ENCODE results near the gene SLC41A3.
"Not testable (repeated sequence)": the region's sequence is repeated elsewhere in the genome, so short reads cannot be mapped to it uniquely, and the experiment has no call there.

Gene SLC41A3

GRCh38 chr3:125971997-125972944 is 111.7 kb downstream of the SLC41A3 start:
- not testable (repeated sequence) for H3K23ac ChIP-seq (ENCODE audit: low read length); H3K27me3 ChIP-seq (ENCODE audit: insufficient read depth, low read length, poor library complexity); H3K4me3 ChIP-seq (ENCODE audit: low read length); H3K79me1 ChIP-seq (ENCODE audit: low read length); H3K4ac ChIP-seq (ENCODE audit: low read depth, low read length); H2BK15ac ChIP-seq (replicated peaks; ENCODE audit: low read depth); H3K18ac ChIP-seq (ENCODE audit: low read length); H3K27ac ChIP-seq (ENCODE audit: low read depth, low read length); H3K36me3 ChIP-seq (ENCODE audit: control insufficient read depth, insufficient read depth, low read length); H3K4me1 ChIP-seq (ENCODE audit: control insufficient read depth, low read depth, low read length); H2AK5ac ChIP-seq (ENCODE audit: low read length); H2BK5ac ChIP-seq (ENCODE audit: low read length); H3K79me2 ChIP-seq (ENCODE audit: control insufficient read depth, insufficient read depth, low read length); H2BK120ac ChIP-seq (ENCODE audit: low read depth, low read length); H4K5ac ChIP-seq (ENCODE audit: low read length); H4K8ac ChIP-seq (ENCODE audit: low read depth, low read length)
- peak; percentile 44 for DNase-seq
- Histone ChIP-seq H3K9ac (ENCODE audit: low read length) (peak overlapping the region; percentile 38), H3K4me2 (ENCODE audit: low read length) (peak overlapping the region; percentile 62), H3K56ac (ENCODE audit: low read length) (peak overlapping the region; percentile 70)
- no CpG with 5 or more reads among the region's 31 CpGs for WGBS (ENCODE audit: extremely low coverage, insufficient coverage, low lambda C conversion rate)

- not testable (repeated sequence) for H3K27me3 ChIP-seq (ENCODE audit: insufficient read depth, low read length, poor library complexity); H2BK120ac ChIP-seq (ENCODE audit: low read depth, low read length); H3K79me1 ChIP-seq (ENCODE audit: low read length); H3K23ac ChIP-seq (ENCODE audit: low read length); H3K79me2 ChIP-seq (ENCODE audit: control insufficient read depth, insufficient read depth, low read length); H2AK5ac ChIP-seq (ENCODE audit: low read length); H2BK5ac ChIP-seq (ENCODE audit: low read length); H3K56ac ChIP-seq (ENCODE audit: low read length); H3K4me1 ChIP-seq (ENCODE audit: control insufficient read depth, low read depth, low read length); H3K4me2 ChIP-seq (ENCODE audit: low read length); H3K18ac ChIP-seq (ENCODE audit: low read length); H3K4me3 ChIP-seq (ENCODE audit: low read length); H3K36me3 ChIP-seq (ENCODE audit: control insufficient read depth, insufficient read depth, low read length); H3K9ac ChIP-seq (ENCODE audit: low read length); H2BK15ac ChIP-seq (replicated peaks; ENCODE audit: low read depth); DNase-seq; H4K8ac ChIP-seq (ENCODE audit: low read depth, low read length); H4K5ac ChIP-seq (ENCODE audit: low read length); H3K27ac ChIP-seq (ENCODE audit: low read depth, low read length); H3K4ac ChIP-seq (ENCODE audit: low read depth, low read length)
- no CpG with 5 or more reads among the region's 50 CpGs for whole genome bisulfite sequencing (ENCODE audit: extremely low coverage, insufficient coverage, low lambda C conversion rate)
These were observed 115.0 kb downstream of the SLC41A3 start, which contains the start of gene ROPN1B for GRCh38 chr3:125968701-125969592. Gene ROPN1B (plus strand): TSS chr3:125969178. CDS start chr3:125972055, 2,877 bp downstream.

- H3K36me3 ChIP-seq (ENCODE audit: control insufficient read depth, insufficient read depth, low read length); H3K23ac ChIP-seq (ENCODE audit: low read length); H4K5ac ChIP-seq (ENCODE audit: low read length); H2BK15ac ChIP-seq (replicated peaks; ENCODE audit: low read depth); H3K18ac ChIP-seq (ENCODE audit: low read length); H3K56ac ChIP-seq (ENCODE audit: low read length); H3K79me1 ChIP-seq (ENCODE audit: low read length); H2AK5ac ChIP-seq (ENCODE audit: low read length); H3K27me3 ChIP-seq (ENCODE audit: insufficient read depth, low read length, poor library complexity); H3K27ac ChIP-seq (ENCODE audit: low read depth, low read length); H3K4me3 ChIP-seq (ENCODE audit: low read length); H3K4me2 ChIP-seq (ENCODE audit: low read length); H4K8ac ChIP-seq (ENCODE audit: low read depth, low read length); H3K4me1 ChIP-seq (ENCODE audit: control insufficient read depth, low read depth, low read length); H2BK120ac ChIP-seq (ENCODE audit: low read depth, low read length); H3K4ac ChIP-seq (ENCODE audit: low read depth, low read length); H2BK5ac ChIP-seq (ENCODE audit: low read length); H3K79me2 ChIP-seq (ENCODE audit: control insufficient read depth, insufficient read depth, low read length); DNase-seq; H3K9ac ChIP-seq (ENCODE audit: low read length): not testable (repeated sequence)
- no CpG with 5 or more reads among the region's 2 CpGs for WGBS (ENCODE audit: extremely low coverage, insufficient coverage, low lambda C conversion rate)
These were observed 115.8 kb downstream of the SLC41A3 start for GRCh38 chr3:125968121-125968520.

DNA sequence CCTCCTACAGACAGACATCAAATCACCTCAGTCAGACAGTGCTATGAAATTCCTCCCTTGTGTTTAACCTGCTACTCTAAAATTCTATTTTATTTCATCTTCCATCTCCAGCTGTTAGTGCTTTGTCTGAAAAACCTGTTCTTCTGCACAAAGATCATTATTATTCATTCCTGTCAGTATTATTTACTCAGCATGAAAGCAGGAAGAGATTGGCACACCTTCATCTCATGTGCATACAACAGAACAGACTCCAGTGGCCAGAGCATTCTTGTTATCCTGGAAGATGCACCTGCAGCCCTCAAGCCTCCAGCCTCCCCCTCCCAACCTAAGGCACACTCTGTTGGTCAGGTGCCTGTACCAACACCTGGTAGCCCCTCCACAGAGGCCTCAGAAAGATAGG is 116.8 kb downstream of the SLC41A3 start:
- Histone ChIP-seq H2BK120ac (ENCODE audit: low read depth, low read length) (no peak overlapping the region), H3K27me3 (ENCODE audit: insufficient read depth, low read length, poor library complexity) (no peaks in the 10 kb centered on the region), H3K27ac (ENCODE audit: low read depth, low read length) (no peak overlapping the region), H3K4me3 (ENCODE audit: low read length) (no peak overlapping the region), H4K5ac (ENCODE audit: low read length) (no peak overlapping the region), H3K4me1 (ENCODE audit: control insufficient read depth, low read depth, low read length) (no peaks in the 10 kb centered on the region), H3K4ac (ENCODE audit: low read depth, low read length) (no peak overlapping the region), H3K18ac (ENCODE audit: low read length) (no peak overlapping the region), H3K79me1 (ENCODE audit: low read length) (no peaks in the 10 kb centered on the region), H3K79me2 (ENCODE audit: control insufficient read depth, insufficient read depth, low read length) (no peaks in the 10 kb centered on the region), H2BK5ac (ENCODE audit: low read length) (no peak overlapping the region), H4K8ac (ENCODE audit: low read depth, low read length) (no peak overlapping the region), H3K9ac (ENCODE audit: low read length) (no peak overlapping the region), H2BK15ac (replicated peaks; ENCODE audit: low read depth) (no peak overlapping the region), H3K4me2 (ENCODE audit: low read length) (no peak overlapping the region), H3K56ac (ENCODE audit: low read length) (no peak overlapping the region), H2AK5ac (ENCODE audit: low read length) (no peak overlapping the region), H3K36me3 (ENCODE audit: control insufficient read depth, insufficient read depth, low read length) (no peaks in the 10 kb centered on the region), H3K23ac (ENCODE audit: low read length) (no peak overlapping the region)
- DNase-seq: no peak

DNA sequence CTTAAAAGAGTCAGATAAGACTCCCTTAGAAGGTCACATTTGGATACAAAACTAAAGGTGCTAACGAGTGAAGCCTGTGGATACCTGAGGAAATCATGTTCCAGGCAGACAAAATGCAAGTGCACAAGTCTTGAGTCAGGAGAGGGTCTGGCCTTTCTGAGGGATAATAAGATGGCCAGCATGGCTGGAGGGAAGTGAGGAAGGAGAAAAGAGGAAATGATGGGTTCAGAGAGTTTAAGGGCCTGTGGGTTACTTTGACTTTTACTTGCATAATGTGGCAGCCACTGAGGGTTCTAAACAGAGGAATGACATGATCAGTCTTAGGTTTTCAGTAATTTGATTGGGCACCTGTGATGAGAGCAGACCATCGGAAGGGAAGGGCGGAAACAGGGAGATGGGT is 118.4 kb downstream of the SLC41A3 start:
- no peak for DNase-seq
- no peak overlapping the region for H4K8ac ChIP-seq (ENCODE audit: low read depth, low read length)
- WGBS (ENCODE audit: extremely low coverage, insufficient coverage, low lambda C conversion rate): no CpG with 5 or more reads among the region's 3 CpGs
- H3K27ac ChIP-seq (ENCODE audit: low read depth, low read length): no peak overlapping the region
- H3K18ac ChIP-seq (ENCODE audit: low read length): no peak overlapping the region
- no peaks in the 10 kb centered on the region for H3K79me2 ChIP-seq (ENCODE audit: control insufficient read depth, insufficient read depth, low read length)
- no peak overlapping the region for H2BK120ac ChIP-seq (ENCODE audit: low read depth, low read length)
- no peaks in the 10 kb centered on the region for H3K4me1 ChIP-seq (ENCODE audit: control insufficient read depth, low read depth, low read length)
- no peaks in the 10 kb centered on the region for H3K27me3 ChIP-seq (ENCODE audit: insufficient read depth, low read length, poor library complexity)
- no peak overlapping the region for H2BK5ac ChIP-seq (ENCODE audit: low read length)
- no peaks in the 10 kb centered on the region for H3K36me3 ChIP-seq (ENCODE audit: control insufficient read depth, insufficient read depth, low read length)
- no peak overlapping the region for H2AK5ac ChIP-seq (ENCODE audit: low read length)
- no peak overlapping the region for H3K4me2 ChIP-seq (ENCODE audit: low read length)
- H3K79me1 ChIP-seq (ENCODE audit: low read length): no peaks in the 10 kb centered on the region
- no peak overlapping the region for H3K9ac ChIP-seq (ENCODE audit: low read length)
- no peak overlapping the region for H2BK15ac ChIP-seq (replicated peaks; ENCODE audit: low read depth)
- no peak overlapping the region for H3K56ac ChIP-seq (ENCODE audit: low read length)
- no peak overlapping the region for H3K4ac ChIP-seq (ENCODE audit: low read depth, low read length)
- no peak overlapping the region for H3K23ac ChIP-seq (ENCODE audit: low read length)
- no peak overlapping the region for H4K5ac ChIP-seq (ENCODE audit: low read length)
- H3K4me3 ChIP-seq (ENCODE audit: low read length): no peak overlapping the region

Measured in mesendoderm (in vitro differentiated cells).